ENCODE results near the gene ARHGAP24. TPM values are rescaled to one million over a fixed set of nuclear protein-coding genes. Genes with fewer than 3 reads are reported as not detected.
A peak's percentile ranks its signal among the peaks of the same experiment; 100 is the strongest.

Gene ARHGAP24
- total RNA-seq, 3 donors from 2014 or later, result 20.6 to 60.2 (median 37.2) TPM

- Histone ChIP-seq H3K27ac (no peak overlapping the region), H3K4me3 (no peak overlapping the region), H3K4me1 (no peaks in the 10 kb centered on the region), H3K36me3 (no peaks in the 10 kb centered on the region), H3K9me3 (no peaks in the 10 kb centered on the region), H3K27me3 (no peaks in the 10 kb centered on the region)
- TF ChIP-seq, protein P1, sequence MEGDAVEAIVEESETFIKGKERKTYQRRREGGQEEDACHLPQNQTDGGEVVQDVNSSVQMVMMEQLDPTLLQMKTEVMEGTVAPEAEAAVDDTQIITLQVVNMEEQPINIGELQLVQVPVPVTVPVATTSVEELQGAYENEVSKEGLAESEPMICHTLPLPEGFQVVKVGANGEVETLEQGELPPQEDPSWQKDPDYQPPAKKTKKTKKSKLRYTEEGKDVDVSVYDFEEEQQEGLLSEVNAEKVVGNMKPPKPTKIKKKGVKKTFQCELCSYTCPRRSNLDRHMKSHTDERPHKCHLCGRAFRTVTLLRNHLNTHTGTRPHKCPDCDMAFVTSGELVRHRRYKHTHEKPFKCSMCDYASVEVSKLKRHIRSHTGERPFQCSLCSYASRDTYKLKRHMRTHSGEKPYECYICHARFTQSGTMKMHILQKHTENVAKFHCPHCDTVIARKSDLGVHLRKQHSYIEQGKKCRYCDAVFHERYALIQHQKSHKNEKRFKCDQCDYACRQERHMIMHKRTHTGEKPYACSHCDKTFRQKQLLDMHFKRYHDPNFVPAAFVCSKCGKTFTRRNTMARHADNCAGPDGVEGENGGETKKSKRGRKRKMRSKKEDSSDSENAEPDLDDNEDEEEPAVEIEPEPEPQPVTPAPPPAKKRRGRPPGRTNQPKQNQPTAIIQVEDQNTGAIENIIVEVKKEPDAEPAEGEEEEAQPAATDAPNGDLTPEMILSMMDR (IDR thresholded peaks at IDR 0.05), result no peak
- TF ChIP-seq POLR2AphosphoS5 (IDR thresholded peaks at IDR 0.05), result no peak
- intact Hi-C loops (cut with DNase I; ENCODE audit: low total_unique reads), result no loop called here
- no peak for DNase-seq (ENCODE audit: low spot score in 2 of 2)
Observed at GRCh38 chr4:85639946-85640345, 165.0 kb downstream of the ARHGAP24 start.

DNA sequence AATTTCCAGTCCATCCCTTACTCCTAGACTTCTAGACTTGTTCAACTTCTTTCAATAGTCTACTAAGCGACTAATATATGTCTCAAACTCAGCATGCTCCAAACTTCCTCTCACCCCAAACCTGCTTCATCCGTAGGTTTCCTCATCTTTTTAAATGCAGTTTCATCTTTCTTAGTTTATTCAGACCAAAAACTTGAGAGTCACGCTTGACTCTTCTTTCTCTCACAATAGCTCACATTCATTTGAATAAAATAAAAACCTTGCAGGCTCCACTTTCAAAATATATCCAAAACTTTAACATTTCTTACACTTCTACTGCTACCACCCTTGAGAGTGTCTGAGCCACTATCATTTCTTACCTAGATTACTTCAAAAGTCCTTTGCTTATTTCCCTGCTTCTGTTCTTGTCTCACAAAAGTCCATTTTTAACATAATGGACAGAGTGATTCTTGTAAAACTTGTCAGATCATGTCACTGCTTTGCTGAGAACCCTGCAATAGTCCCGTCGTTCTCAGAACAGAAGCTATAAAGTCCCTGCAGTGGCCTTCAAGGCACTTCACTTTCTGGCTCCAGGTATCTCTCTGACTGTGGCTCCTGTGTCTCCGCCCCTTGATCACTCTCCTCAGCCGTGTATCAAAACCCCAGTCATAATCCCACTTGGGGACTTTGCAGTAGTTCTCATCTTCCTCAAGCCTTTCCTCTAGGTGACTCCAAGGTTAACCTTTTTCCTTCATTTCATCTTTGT lies 167.6 kb downstream of the ARHGAP24 start:
- Histone ChIP-seq H3K36me3 (no peaks in the 10 kb centered on the region), H3K4me1 (no peaks in the 10 kb centered on the region), H3K27me3 (no peaks in the 10 kb centered on the region), H3K27ac (no peak overlapping the region), H3K9me3 (no peaks in the 10 kb centered on the region), H3K4me3 (no peak overlapping the region)
- DNase-seq (ENCODE audit: low spot score in 2 of 2), result no peak
- TF ChIP-seq POLR2A (IDR thresholded peaks at IDR 0.05), result no peak
- intact Hi-C loops (cut with DNase I; ENCODE audit: low total_unique reads), result no loop called here

- Histone ChIP-seq H3K4me3 (no peak overlapping the region), H3K27ac (no peak overlapping the region), H3K9me3 (no peaks in the 10 kb centered on the region), H3K4me1 (no peaks in the 10 kb centered on the region), H3K27me3 (no peaks in the 10 kb centered on the region), H3K36me3 (no peaks in the 10 kb centered on the region)
- DNase-seq (ENCODE audit: low spot score in 2 of 2), result no peak
- TF ChIP-seq, protein P1 (IDR thresholded peaks at IDR 0.05), result no peak
- TF ChIP-seq POLR2AphosphoS5 (IDR thresholded peaks at IDR 0.05) (no peak), POLR2A (IDR thresholded peaks at IDR 0.05) (no peak)
- intact Hi-C loops (cut with DNase I; ENCODE audit: low total_unique reads), result no loop called here
Observed at GRCh38 chr4:85644061-85644460, 169.1 kb downstream of the ARHGAP24 start.

GRCh38 chr4:85650908-85651307 lies 176.0 kb downstream of the ARHGAP24 start:
- intact Hi-C loops (cut with DNase I; ENCODE audit: low total_unique reads), result no loop called here
- TF ChIP-seq POLR2AphosphoS5 (IDR thresholded peaks at IDR 0.05), result no peak
- TF ChIP-seq POLR2A (IDR thresholded peaks at IDR 0.05), result no peak
- TF ChIP-seq, protein P1 (IDR thresholded peaks at IDR 0.05), result no peak

DNA sequence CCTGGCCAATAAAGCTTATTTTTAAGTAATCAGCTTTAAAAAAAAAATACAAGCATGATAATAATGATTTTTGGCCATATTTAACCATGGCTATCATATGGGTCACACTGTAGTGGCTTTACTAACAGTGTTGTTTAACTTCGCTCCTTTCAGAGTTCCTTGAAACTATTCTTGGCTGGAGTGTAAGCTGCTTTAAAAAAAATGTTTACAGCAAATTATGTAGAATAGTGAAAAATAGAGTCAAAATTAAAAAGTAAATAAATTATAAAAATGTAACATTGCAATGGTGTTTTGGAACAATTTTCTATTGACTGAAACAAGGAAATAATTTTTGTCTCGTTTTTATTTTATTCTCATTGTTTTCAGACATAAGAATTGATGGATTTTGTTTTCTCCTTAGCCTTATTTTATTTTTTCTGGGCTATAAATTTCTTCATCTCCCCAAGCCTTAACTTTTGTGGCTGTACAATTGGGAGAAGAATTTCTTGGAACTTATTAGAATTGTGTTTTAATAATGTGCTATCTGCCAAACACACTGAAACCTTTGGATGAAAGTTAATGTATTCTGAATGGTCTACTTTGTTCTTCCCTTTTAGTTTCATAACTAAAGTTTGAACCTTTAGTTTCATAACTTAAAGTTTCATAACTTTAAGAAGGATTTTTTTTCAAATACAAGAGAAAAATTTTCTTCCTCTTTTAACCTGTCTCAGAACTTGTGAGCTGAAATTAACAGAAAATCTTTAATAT lies 182.0 kb downstream of the ARHGAP24 start:
- H3K4me3 ChIP-seq, result no peak overlapping the region
- intact Hi-C loops (cut with DNase I; ENCODE audit: low total_unique reads), result no loop called here
- peak overlapping the region; percentile 27 to 66 for H3K27ac ChIP-seq
- H3K4me1 ChIP-seq, result no peaks in the 10 kb centered on the region
- TF ChIP-seq, protein P1 (IDR thresholded peaks at IDR 0.05), result no peak
- no peak for TF ChIP-seq POLR2AphosphoS5 (IDR thresholded peaks at IDR 0.05)
- TF ChIP-seq POLR2A (IDR thresholded peaks at IDR 0.05), result no peak
- DNase-seq (ENCODE audit: low spot score in 2 of 2), result no peak
- H3K27me3 ChIP-seq, result no peaks in the 10 kb centered on the region
- H3K9me3 ChIP-seq, result no peaks in the 10 kb centered on the region
- no peaks in the 10 kb centered on the region for H3K36me3 ChIP-seq

More at GRCh38 chr4:85650908-85651307, 176.0 kb downstream of the ARHGAP24 start:
- Histone ChIP-seq H3K9me3 (no peaks in the 10 kb centered on the region), H3K4me1 (no peaks in the 10 kb centered on the region), H3K4me3 (no peak overlapping the region), H3K27me3 (no peaks in the 10 kb centered on the region), H3K27ac (no peak overlapping the region), H3K36me3 (no peaks in the 10 kb centered on the region)
- DNase-seq (ENCODE audit: low spot score in 2 of 2), result no peak

Measured in breast epithelium (tissue), 4 donors.